ENCODE results near the gene HNRNPAB.

DNA sequence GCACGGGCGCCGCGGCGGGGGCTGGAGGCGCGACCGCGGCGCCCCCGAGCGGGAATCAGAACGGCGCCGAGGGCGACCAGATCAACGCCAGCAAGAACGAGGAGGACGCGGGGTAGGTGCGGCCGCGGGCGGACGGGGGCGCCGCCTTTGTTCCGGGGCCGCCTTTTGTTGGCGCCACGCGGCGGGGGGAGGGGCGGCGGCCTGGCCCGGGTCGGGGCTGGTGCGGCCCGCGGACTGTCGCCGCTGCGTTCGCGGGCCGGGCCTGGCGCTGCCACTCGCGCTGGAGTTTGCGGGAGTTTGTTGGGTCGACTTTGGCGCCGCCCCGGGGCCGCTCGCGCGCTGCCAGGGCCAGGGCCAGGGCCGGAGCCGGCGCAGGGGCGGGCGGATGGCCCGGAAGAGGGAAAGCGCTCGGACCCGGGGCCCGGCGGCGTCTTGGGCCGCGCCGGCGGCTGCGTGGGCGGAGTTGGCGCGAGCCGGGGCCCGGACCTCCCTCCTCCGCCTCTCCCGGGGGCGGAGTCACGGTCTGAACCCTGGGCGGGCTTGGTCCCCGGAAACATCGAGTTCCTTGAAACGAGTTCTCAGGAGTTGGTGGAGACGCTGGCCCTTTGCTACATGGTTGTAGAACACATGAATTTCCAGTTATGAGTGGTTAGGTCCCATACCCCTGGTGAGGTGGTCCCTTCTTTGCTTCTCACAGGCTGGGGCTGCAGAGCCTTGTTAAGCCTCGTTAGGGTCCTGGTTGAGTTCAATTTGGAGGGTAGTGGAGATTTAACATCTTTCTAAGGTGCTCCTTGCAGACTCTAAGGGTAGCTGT lies 809 bp downstream of the HNRNPAB start:
- TF ChIP-seq, protein P1, sequence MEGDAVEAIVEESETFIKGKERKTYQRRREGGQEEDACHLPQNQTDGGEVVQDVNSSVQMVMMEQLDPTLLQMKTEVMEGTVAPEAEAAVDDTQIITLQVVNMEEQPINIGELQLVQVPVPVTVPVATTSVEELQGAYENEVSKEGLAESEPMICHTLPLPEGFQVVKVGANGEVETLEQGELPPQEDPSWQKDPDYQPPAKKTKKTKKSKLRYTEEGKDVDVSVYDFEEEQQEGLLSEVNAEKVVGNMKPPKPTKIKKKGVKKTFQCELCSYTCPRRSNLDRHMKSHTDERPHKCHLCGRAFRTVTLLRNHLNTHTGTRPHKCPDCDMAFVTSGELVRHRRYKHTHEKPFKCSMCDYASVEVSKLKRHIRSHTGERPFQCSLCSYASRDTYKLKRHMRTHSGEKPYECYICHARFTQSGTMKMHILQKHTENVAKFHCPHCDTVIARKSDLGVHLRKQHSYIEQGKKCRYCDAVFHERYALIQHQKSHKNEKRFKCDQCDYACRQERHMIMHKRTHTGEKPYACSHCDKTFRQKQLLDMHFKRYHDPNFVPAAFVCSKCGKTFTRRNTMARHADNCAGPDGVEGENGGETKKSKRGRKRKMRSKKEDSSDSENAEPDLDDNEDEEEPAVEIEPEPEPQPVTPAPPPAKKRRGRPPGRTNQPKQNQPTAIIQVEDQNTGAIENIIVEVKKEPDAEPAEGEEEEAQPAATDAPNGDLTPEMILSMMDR (tag by site-specific recombination; IDR thresholded peaks at IDR 0.05) = no peak
- TF ChIP-seq, protein P2, sequence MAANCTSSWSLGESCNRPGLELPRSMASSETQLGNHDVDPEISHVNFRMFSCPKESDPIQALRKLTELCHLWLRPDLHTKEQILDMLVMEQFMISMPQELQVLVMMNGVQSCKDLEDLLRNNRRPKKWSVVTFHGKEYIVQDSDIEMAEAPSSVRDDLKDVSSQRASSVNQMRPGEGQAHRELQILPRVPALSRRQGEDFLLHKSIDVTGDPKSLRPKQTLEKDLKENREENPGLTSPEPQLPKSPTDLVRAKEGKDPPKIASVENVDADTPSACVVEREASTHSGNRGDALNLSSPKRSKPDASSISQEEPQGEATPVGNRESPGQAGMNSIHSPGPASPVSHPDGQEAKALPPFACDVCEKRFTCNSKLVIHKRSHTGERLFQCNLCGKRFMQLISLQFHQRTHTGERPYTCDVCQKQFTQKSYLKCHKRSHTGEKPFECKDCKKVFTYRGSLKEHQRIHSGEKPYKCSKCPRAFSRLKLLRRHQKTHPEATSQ (tag by site-specific recombination; IDR thresholded peaks at IDR 0.05) = no peak
- TF ChIP-seq, protein P3, sequence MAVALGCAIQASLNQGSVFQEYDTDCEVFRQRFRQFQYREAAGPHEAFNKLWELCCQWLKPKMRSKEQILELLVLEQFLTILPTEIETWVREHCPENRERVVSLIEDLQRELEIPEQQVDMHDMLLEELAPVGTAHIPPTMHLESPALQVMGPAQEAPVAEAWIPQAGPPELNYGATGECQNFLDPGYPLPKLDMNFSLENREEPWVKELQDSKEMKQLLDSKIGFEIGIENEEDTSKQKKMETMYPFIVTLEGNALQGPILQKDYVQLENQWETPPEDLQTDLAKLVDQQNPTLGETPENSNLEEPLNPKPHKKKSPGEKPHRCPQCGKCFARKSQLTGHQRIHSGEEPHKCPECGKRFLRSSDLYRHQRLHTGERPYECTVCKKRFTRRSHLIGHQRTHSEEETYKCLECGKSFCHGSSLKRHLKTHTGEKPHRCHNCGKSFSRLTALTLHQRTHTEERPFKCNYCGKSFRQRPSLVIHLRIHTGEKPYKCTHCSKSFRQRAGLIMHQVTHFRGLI (tag by site-specific recombination; IDR thresholded peaks at IDR 0.05) = no peak
- TF ChIP-seq BCL11A (tag by site-specific recombination; IDR thresholded peaks at IDR 0.05; ENCODE audit: low read depth) (no peak), ZNF416 (tag by site-specific recombination; IDR thresholded peaks at IDR 0.05) (no peak), ZNF530 (tag by site-specific recombination; IDR thresholded peaks at IDR 0.05; ENCODE audit: low read depth) (no peak), ZNF610 (tag by site-specific recombination; IDR thresholded peaks at IDR 0.05; ENCODE audit: borderline replicate concordance) (no peak)
- TF ChIP-seq, protein P4, sequence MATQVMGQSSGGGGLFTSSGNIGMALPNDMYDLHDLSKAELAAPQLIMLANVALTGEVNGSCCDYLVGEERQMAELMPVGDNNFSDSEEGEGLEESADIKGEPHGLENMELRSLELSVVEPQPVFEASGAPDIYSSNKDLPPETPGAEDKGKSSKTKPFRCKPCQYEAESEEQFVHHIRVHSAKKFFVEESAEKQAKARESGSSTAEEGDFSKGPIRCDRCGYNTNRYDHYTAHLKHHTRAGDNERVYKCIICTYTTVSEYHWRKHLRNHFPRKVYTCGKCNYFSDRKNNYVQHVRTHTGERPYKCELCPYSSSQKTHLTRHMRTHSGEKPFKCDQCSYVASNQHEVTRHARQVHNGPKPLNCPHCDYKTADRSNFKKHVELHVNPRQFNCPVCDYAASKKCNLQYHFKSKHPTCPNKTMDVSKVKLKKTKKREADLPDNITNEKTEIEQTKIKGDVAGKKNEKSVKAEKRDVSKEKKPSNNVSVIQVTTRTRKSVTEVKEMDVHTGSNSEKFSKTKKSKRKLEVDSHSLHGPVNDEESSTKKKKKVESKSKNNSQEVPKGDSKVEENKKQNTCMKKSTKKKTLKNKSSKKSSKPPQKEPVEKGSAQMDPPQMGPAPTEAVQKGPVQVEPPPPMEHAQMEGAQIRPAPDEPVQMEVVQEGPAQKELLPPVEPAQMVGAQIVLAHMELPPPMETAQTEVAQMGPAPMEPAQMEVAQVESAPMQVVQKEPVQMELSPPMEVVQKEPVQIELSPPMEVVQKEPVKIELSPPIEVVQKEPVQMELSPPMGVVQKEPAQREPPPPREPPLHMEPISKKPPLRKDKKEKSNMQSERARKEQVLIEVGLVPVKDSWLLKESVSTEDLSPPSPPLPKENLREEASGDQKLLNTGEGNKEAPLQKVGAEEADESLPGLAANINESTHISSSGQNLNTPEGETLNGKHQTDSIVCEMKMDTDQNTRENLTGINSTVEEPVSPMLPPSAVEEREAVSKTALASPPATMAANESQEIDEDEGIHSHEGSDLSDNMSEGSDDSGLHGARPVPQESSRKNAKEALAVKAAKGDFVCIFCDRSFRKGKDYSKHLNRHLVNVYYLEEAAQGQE (tag by site-specific recombination; IDR thresholded peaks at IDR 0.05) = no peak

Data from HEK293 (cell line).